ENCODE data around the gene SDR39U1.
"Not testable (repeated sequence)": the region's sequence is repeated elsewhere in the genome, so short reads cannot be mapped to it uniquely, and the experiment has no call there.

The SDR39U1 gene

DNA sequence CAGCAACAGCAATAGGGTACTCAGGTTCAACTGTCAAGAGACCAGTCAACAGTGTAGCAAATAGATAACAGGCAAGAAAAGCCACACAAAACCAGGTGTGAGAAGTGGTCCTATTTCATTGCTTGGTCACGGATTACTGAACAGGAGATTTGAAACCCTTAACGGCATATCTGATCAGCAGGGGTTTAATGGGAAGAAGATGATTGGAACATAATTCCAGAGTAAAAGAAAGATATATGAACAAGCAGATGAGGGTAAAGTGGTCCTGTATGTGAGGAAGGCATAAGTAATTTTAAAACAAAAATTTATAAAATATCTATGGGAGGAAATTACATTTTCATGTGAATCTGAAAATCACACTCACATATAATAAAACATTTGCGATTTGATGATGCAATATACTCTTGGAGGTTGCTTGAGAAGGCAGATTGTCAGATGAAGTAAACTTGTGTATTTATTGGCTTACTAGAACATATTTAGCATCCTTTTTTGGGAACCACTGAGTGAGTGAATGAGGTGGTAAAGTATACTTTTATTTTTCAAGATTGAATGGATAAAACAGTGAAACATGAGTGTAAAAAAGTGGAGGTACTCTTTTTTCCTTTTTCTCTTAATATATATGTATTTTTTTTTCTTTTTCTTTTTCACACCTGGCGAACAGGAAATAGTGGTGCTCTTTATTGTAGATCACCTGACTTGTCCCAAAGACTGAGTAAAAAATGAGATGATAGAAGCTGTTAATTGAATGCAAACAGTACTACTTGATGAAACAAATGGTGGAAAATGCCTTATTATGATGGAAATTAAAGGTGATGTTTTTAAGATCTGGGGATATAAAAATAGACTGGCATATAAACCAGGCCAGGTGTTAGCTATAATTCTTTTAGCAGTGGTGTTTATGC is 21.6 kb upstream of the SDR39U1 start:
- Mint-ChIP-seq H3K9me3 (no peaks in the 10 kb centered on the region), H3K27me3 (peaks cover 10% of the 10 kb centered on the region), H3K36me3 (ENCODE audit: insufficient read depth) (no peaks in the 10 kb centered on the region), H3K27ac (ENCODE audit: low read depth) (no peak overlapping the region), H3K4me1 (peaks cover 17% of the 10 kb centered on the region), H3K4me3 (peak overlapping the region; percentile 52)
- ATAC-seq (replicated peaks; ENCODE audit: extremely low read depth, poor library complexity, severe bottlenecking) (no peak), DNase-seq (ENCODE audit: low spot score in 2 of 2) (no peak)

GRCh38 chr14:24463017-24463883 is 20.7 kb upstream of the SDR39U1 start:
- peaks cover 10% of the 10 kb centered on the region for H3K27me3 Mint-ChIP-seq
- no peaks in the 10 kb centered on the region for H3K36me3 Mint-ChIP-seq (ENCODE audit: insufficient read depth)
- ATAC-seq (replicated peaks; ENCODE audit: extremely low read depth, poor library complexity, severe bottlenecking) = no peak
- DNase-seq (ENCODE audit: low spot score in 2 of 2) = no peak
- H3K4me3 Mint-ChIP-seq = no peak overlapping the region
- no peaks in the 10 kb centered on the region for H3K9me3 Mint-ChIP-seq
- H3K27ac Mint-ChIP-seq (ENCODE audit: low read depth) = no peak overlapping the region
- H3K4me1 Mint-ChIP-seq = peaks cover 17% of the 10 kb centered on the region

DNA sequence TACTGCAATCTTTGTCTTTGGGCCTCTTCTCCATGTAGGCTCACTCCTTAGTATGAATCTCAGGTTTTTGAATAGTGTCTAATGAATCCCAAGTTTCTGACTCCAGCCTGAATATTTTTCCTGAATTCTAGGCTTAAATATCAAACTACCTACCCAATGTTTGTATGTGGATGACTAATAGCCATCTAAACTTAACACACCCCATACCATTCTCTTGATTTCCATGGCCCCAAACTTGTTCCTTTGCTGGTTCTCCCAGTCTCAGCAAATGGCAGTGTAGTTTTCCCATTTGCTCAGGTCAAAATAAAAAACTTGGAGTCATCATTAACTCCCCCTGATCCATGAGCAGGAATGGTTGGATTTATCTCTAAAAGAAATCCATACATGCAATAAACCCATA is 18.8 kb upstream of the SDR39U1 start:
- H3K4me3 Mint-ChIP-seq = no peak overlapping the region
- DNase-seq (ENCODE audit: low spot score in 2 of 2) (no peak), ATAC-seq (replicated peaks; ENCODE audit: extremely low read depth, poor library complexity, severe bottlenecking) (no peak)
- H3K4me1 Mint-ChIP-seq = peaks cover 17% of the 10 kb centered on the region
- H3K36me3 Mint-ChIP-seq (ENCODE audit: insufficient read depth) = no peaks in the 10 kb centered on the region
- no peaks in the 10 kb centered on the region for H3K9me3 Mint-ChIP-seq
- no peaks in the 10 kb centered on the region for H3K27me3 Mint-ChIP-seq
- no peak overlapping the region for H3K27ac Mint-ChIP-seq (ENCODE audit: low read depth)

DNA sequence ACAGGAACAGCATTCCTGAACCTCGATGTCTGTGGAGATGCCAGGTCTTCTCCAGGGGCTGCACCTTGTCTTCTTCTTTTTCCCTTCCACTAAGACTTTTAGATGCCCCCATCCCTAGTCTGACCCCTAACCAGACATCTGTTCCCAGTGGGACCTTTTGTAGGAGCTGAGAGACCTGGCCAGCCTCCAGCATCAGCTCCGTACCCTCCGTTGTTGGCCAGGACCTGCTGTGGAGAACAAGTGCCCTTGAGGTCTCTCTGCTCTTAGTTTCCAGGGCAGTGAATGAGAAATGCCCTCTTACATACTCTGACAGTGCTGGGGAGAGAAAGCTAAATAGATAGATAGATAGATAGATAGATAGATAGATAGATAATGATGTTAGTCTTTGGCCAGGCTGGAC is 16.8 kb upstream of the SDR39U1 start:
- H3K27me3 Mint-ChIP-seq = no peaks in the 10 kb centered on the region
- no peak for DNase-seq (ENCODE audit: low spot score in 2 of 2)
- no peak overlapping the region for H3K4me3 Mint-ChIP-seq
- H3K4me1 Mint-ChIP-seq = peaks cover 7% of the 10 kb centered on the region
- H3K9me3 Mint-ChIP-seq = no peaks in the 10 kb centered on the region
- no peaks in the 10 kb centered on the region for H3K36me3 Mint-ChIP-seq (ENCODE audit: insufficient read depth)
- H3K27ac Mint-ChIP-seq (ENCODE audit: low read depth) = no peak overlapping the region
- no peak for ATAC-seq (replicated peaks; ENCODE audit: extremely low read depth, poor library complexity, severe bottlenecking)

- ATAC-seq (replicated peaks; ENCODE audit: extremely low read depth, poor library complexity, severe bottlenecking) (no peak), DNase-seq (ENCODE audit: low spot score in 2 of 2) (no peak)
- H3K4me3 Mint-ChIP-seq = no peak overlapping the region
- no peak overlapping the region for H3K27ac Mint-ChIP-seq (ENCODE audit: low read depth)
- H3K9me3 Mint-ChIP-seq = peaks cover 5% of the 10 kb centered on the region
- no peaks in the 10 kb centered on the region for H3K27me3 Mint-ChIP-seq
- H3K4me1 Mint-ChIP-seq = peaks cover 2% of the 10 kb centered on the region
- no peaks in the 10 kb centered on the region for H3K36me3 Mint-ChIP-seq (ENCODE audit: insufficient read depth)
Measured at GRCh38 chr14:24458736-24459135, 16.2 kb upstream of the SDR39U1 start.

DNA sequence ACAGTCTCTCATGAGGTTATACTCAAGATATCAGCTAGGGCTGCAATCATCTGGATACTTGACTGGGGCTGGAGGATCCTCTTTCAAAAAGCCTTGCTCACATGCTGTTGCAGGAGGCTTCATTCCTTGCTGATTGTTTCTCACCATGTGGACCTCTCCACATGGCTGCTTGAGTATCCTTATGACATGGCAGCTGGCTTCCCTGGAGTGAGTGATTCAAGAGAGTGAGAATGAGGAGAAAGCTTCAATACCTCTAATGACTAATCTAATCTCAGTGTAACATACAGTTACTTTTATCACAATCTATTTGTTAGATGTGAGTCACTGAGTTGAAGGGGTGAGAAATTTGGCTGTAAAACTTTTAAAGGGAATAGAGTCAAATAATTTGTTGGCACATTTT is 14.4 kb upstream of the SDR39U1 start:
- no peak for ATAC-seq (replicated peaks; ENCODE audit: extremely low read depth, poor library complexity, severe bottlenecking)
- DNase-seq (ENCODE audit: low spot score in 2 of 2) = no peak
- no peak overlapping the region for H3K4me3 Mint-ChIP-seq

DNA sequence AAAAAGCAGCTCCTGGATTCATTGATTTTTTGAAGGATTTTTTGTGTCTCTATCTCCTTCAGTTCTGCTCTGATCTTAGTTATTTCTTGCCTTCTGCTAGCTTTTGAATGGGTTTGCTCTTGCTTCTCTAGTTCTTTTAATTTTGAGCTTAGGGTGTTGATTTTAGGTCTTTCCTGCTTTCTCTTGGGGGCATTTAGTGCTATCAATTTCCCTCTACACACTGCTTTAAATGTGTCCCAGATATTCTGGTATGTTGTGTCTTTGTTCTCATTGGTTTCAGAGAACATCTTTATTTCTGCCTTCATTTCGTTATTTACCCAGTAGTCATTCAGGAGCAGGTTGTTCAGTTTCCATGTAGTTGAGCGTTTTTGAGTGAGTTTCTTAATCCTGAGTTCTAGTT is 8.3 kb upstream of the SDR39U1 start:
- not testable (repeated sequence) for H3K36me3 Mint-ChIP-seq (ENCODE audit: insufficient read depth); H3K4me1 Mint-ChIP-seq; H3K9me3 Mint-ChIP-seq; H3K4me3 Mint-ChIP-seq; H3K27me3 Mint-ChIP-seq; ATAC-seq (replicated peaks; ENCODE audit: extremely low read depth, poor library complexity, severe bottlenecking); H3K27ac Mint-ChIP-seq (ENCODE audit: low read depth); DNase-seq (ENCODE audit: low spot score in 2 of 2)

More for the DNA sequence above, 14.4 kb upstream of the SDR39U1 start:
- H3K27me3 Mint-ChIP-seq = no peaks in the 10 kb centered on the region
- H3K27ac Mint-ChIP-seq (ENCODE audit: low read depth) = no peak overlapping the region
- H3K9me3 Mint-ChIP-seq = peaks cover 6% of the 10 kb centered on the region
- no peaks in the 10 kb centered on the region for H3K4me1 Mint-ChIP-seq
- H3K36me3 Mint-ChIP-seq (ENCODE audit: insufficient read depth) = peaks cover 2% of the 10 kb centered on the region

DNA sequence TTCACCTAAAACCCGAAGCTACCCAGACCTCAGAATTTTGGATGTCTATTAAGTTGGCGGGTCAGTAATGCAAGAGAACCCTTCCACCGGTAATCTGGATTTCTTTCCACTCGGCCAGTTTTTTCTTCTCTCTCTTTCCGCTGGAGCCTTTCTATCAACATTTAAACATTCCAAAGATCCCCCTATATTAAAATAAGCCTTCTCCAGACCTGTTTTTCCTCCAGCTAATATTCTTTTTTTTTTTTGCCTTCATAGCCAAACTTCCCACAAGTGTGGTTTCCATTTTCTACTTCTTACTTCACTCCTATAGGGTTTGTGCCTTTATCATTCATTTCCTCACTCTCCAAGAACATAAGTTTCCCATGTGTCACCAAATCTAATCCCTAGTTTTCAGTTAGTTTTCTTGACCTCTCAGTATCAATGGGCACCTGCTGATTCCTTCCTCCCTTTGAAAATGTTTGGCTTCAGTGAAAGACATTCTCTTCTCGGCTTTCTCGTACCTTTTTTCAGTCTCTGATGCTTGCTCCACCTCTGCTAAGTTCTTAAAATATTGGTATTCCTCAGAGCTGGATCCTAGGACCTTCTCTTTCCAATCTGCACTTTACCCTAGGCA is 583 bp upstream of the SDR39U1 start:
- no peak for DNase-seq (ENCODE audit: low spot score in 2 of 2)
- H3K36me3 Mint-ChIP-seq (ENCODE audit: insufficient read depth) = peaks cover 27% of the 10 kb centered on the region
- no peak for ATAC-seq (replicated peaks; ENCODE audit: extremely low read depth, poor library complexity, severe bottlenecking)
- H3K4me1 Mint-ChIP-seq = peaks cover 31% of the 10 kb centered on the region
- no peaks in the 10 kb centered on the region for H3K9me3 Mint-ChIP-seq
- H3K27me3 Mint-ChIP-seq = no peaks in the 10 kb centered on the region
- peak overlapping the region; percentile 96 for H3K27ac Mint-ChIP-seq (ENCODE audit: low read depth)
- peak overlapping the region; percentile 90 for H3K4me3 Mint-ChIP-seq

DNA sequence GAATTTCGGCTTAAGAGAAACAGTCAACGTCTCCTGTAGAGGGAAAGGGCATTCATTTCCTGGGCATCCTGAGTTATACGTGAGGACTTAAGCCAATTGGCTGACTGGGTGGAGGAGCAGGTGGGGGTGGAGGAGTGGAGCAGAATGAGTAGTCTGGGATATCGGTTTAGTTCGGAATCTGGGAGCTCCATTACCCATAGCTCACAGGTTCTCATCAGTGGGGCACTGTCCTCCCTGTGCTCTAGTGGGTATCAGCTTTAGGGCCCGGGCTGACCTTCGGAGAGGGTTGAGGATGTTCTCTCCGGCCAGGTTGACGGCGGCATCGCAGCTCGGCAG is 704 bp downstream of the SDR39U1 start:
- Mint-ChIP-seq H3K4me1 (peaks cover 39% of the 10 kb centered on the region), H3K27ac (ENCODE audit: low read depth) (peak overlapping the region; percentile 96), H3K9me3 (no peaks in the 10 kb centered on the region), H3K4me3 (peak overlapping the region; percentile 90), H3K36me3 (ENCODE audit: insufficient read depth) (peaks cover 30% of the 10 kb centered on the region), H3K27me3 (no peaks in the 10 kb centered on the region)
- no peak for DNase-seq (ENCODE audit: low spot score in 2 of 2)
- ATAC-seq (replicated peaks; ENCODE audit: extremely low read depth, poor library complexity, severe bottlenecking) = no peak

DNA sequence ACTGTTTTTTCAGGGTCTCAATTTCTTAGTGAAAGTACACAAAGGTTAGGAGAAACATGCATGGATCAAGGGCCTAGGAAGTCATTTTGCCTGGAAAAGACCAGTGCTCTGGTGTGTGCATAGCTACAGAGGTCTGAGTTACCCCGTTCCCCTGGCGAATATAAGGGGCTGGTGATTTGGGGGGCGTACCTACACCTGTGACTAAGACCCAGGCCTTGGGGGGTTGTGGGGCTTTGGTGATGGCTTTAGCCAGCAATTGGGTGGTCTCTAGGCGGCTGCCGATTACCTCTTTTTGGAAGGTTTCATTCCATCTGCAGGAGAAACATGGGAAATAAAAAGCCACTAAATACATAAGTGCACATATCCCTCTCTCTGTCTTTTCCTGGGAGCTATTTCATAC is 1.1 kb downstream of the SDR39U1 start:
- Mint-ChIP-seq H3K9me3 (no peaks in the 10 kb centered on the region), H3K4me1 (peaks cover 43% of the 10 kb centered on the region), H3K27me3 (no peaks in the 10 kb centered on the region), H3K4me3 (peak overlapping the region; percentile 90), H3K27ac (ENCODE audit: low read depth) (peak overlapping the region; percentile 96), H3K36me3 (ENCODE audit: insufficient read depth) (peaks cover 33% of the 10 kb centered on the region)
- no peak for DNase-seq (ENCODE audit: low spot score in 2 of 2)
- ATAC-seq (replicated peaks; ENCODE audit: extremely low read depth, poor library complexity, severe bottlenecking) = no peak

DNA sequence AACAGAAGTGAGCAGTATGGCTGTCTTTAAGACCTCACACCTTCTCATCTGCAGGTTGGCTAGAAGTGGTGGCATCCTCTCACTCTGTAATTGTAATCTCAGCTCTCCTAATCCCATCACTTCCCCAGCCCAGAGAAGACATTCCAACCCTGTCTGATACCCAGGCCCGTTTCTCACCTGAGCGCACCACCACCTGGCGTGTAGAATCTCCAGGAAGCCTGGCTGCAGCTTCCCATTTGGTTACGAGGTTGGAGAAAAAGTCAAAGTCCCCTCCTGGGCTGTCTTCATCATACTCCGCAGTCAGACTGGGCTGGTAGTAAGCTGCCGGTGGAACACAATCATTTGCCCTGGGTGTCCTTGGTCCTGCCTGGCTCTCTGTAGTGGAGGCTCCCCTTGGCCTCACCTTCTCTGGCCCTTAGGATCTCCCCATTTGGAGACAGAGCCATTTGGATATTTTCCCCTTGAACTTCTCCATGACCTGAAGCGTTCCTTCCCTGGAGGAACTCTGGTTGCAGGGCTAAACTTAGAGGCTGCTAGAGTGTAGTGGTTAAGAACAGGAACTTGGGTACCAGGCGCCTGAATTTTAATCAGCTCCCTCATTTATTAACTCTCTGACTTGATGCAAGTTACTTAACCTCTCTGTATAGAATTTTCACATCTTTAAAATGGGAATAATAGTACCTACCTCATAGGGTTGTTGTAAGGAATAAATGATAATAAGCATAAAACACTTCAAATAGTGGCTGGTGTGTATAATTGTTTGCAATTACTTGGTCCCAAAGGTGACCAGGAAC is 1.8 kb downstream of the SDR39U1 start:
- Mint-ChIP-seq H3K4me1 (peaks cover 46% of the 10 kb centered on the region), H3K36me3 (ENCODE audit: insufficient read depth) (peaks cover 33% of the 10 kb centered on the region), H3K27me3 (no peaks in the 10 kb centered on the region), H3K9me3 (no peaks in the 10 kb centered on the region), H3K27ac (ENCODE audit: low read depth) (peak overlapping the region; percentile 96), H3K4me3 (peak overlapping the region; percentile 90)
- DNase-seq (ENCODE audit: low spot score in 2 of 2) = no peak
- no peak for ATAC-seq (replicated peaks; ENCODE audit: extremely low read depth, poor library complexity, severe bottlenecking)

All from central memory CD8-positive, alpha-beta T cell (primary cell).